Endodermal cell (in vitro differentiated cells): Measurements from ENCODE around the gene ATF7IP. TPM values are rescaled to one million over a fixed set of nuclear protein-coding genes. Genes with fewer than 3 reads are reported as not detected.

Experiments used
- DNase-seq: peaks from one replicate; pipeline ENCODE4 v3.0.0-alpha.2; 2017
- H3K27ac ChIP-seq: 2 replicates; pipeline ENCODE4 v1.5.1; 2013; ENCODE audit warnings: mild to moderate bottlenecking, low read depth, low read length, moderate library complexity
- H3K27me3 ChIP-seq: 2 replicates; pipeline ENCODE4 v1.6.1; 2013; ENCODE audit warnings: mild to moderate bottlenecking, low read length, moderate library complexity; ENCODE audit not compliant: insufficient read depth, control insufficient read depth, poor library complexity, severe bottlenecking
- H3K36me3 ChIP-seq: 2 replicates; pipeline ENCODE4 v1.7.0; 2013; ENCODE audit warnings: mild to moderate bottlenecking, low read length, moderate library complexity; ENCODE audit not compliant: control insufficient read depth, insufficient read depth
- H3K4me1 ChIP-seq: one replicate; pipeline ENCODE4 v1.7.0; 2013; ENCODE audit warnings: low read length; ENCODE audit not compliant: control insufficient read depth, insufficient read depth
- H3K4me3 ChIP-seq: 2 replicates; pipeline ENCODE4 v1.5.1; 2013; ENCODE audit warnings: mild to moderate bottlenecking, low read length, moderate library complexity
- H3K9ac ChIP-seq: 2 replicates; pipeline ENCODE4 v1.6.1; 2013; ENCODE audit warnings: mild to moderate bottlenecking, low read length, moderate library complexity; ENCODE audit not compliant: poor library complexity, severe bottlenecking; ENCODE audit errors: extremely low read depth
- H3K9me3 ChIP-seq: 2 replicates; pipeline ENCODE4 v1.6.1; 2013; ENCODE audit warnings: mild to moderate bottlenecking, low read length, moderate library complexity; ENCODE audit not compliant: control insufficient read depth
- H3K27ac Mint-ChIP-seq: 2 replicates; pipeline ENCODE4 v1.8.0; 2020; ENCODE audit warnings: mixed read lengths
- H3K27me3 Mint-ChIP-seq: 2 replicates; pipeline ENCODE4 v1.8.0; 2021; ENCODE audit warnings: mild to moderate bottlenecking, mixed read lengths; ENCODE audit not compliant: insufficient read depth
- H3K36me3 Mint-ChIP-seq: 2 replicates; pipeline ENCODE4 v1.8.0; 2020; ENCODE audit warnings: low read depth, mixed read lengths
- H3K4me1 Mint-ChIP-seq: 2 replicates; pipeline ENCODE4 v1.8.0; 2020; ENCODE audit warnings: mixed read lengths
- H3K4me3 Mint-ChIP-seq: 2 replicates; pipeline ENCODE4 v1.8.0; 2020; ENCODE audit warnings: mild to moderate bottlenecking, moderate library complexity, mixed read lengths
- H3K9me3 Mint-ChIP-seq: 2 replicates; pipeline ENCODE4 v1.8.0; 2020; ENCODE audit warnings: mild to moderate bottlenecking, mixed read lengths
- WGBS, 2 experiments: methylation state at CpG; one replicate each; pipeline versions ENCODE4 v1.1.5 to v1.1.7; 2013; ENCODE audit warnings: missing lambda C conversion rate in 2 of 2, mixed read lengths in 1 of 2; ENCODE audit not compliant: insufficient coverage in 1 of 2, insufficient read length in 1 of 2; 5-methylcytosine and 5-hydroxymethylcytosine counted together
- total RNA-seq, 2 donors: library from RNA; stranded (reverse); fragmentation: NEBNext Ultra II Directional in 1 of 2; extraction: Animal tissue kit (Norgen Biotek cat#: 25700) in 1 of 2; gene quantifications; 2 replicates in 1 of 2; 3 replicates in 1 of 2; pipeline ENCODE4 v1.2.1, GENCODE V29; 2021
- TF ChIP-seq, protein P1 (sequence below): fragments of 200-600 bp; sonication (generic); conservative IDR thresholded peaks from 2 replicates; pipeline ENCODE4 v1.5.0; 2021; ENCODE audit warnings: antibody characterized with exemption, mild to moderate bottlenecking

ATF7IP gene
- total RNA-seq, 2 donors from 2014 or later, result 174 to 222 TPM

DNA sequence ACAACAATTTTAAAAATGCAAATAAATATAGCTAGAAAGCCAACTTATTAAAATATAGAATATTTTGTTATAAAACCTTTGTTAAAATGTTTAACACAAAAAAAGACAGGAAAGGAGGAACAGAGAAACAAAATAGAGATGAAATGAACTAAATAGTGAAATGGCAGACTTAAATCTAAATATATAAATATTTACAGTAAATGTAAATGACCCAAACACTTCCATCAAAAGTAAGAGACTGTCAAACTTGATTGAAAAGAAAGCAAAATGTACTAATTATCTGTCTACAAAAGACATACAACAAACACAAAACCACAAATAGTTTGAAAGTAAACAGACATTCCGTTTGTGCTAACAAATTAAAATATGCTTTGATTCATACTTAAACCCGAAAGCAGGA, 160.5 kb downstream of the ATF7IP start:
- DNase-seq, result no peak
- H3K4me1 ChIP-seq, result peaks cover 9% of the 10 kb centered on the region
- Mint-ChIP-seq H3K27me3 (no peaks in the 10 kb centered on the region), H3K4me3 (no peak overlapping the region), H3K4me1 (peaks cover 14% of the 10 kb centered on the region), H3K27ac (no peak overlapping the region), H3K9me3 (peaks cover 36% of the 10 kb centered on the region), H3K36me3 (peaks cover 29% of the 10 kb centered on the region)
- peaks cover 27% of the 10 kb centered on the region for H3K9me3 ChIP-seq
- no peak overlapping the region for H3K4me3 ChIP-seq
- WGBS, 2 experiments, result 86 to 100% methylated on average over 1 to 2 of the region's 2 CpGs
- no peaks in the 10 kb centered on the region for H3K36me3 ChIP-seq
- H3K27ac ChIP-seq, result no peak overlapping the region
- TF ChIP-seq, protein P1, sequence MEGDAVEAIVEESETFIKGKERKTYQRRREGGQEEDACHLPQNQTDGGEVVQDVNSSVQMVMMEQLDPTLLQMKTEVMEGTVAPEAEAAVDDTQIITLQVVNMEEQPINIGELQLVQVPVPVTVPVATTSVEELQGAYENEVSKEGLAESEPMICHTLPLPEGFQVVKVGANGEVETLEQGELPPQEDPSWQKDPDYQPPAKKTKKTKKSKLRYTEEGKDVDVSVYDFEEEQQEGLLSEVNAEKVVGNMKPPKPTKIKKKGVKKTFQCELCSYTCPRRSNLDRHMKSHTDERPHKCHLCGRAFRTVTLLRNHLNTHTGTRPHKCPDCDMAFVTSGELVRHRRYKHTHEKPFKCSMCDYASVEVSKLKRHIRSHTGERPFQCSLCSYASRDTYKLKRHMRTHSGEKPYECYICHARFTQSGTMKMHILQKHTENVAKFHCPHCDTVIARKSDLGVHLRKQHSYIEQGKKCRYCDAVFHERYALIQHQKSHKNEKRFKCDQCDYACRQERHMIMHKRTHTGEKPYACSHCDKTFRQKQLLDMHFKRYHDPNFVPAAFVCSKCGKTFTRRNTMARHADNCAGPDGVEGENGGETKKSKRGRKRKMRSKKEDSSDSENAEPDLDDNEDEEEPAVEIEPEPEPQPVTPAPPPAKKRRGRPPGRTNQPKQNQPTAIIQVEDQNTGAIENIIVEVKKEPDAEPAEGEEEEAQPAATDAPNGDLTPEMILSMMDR, result no peak
- H3K27me3 ChIP-seq, result no peaks in the 10 kb centered on the region
- no peak overlapping the region for H3K9ac ChIP-seq

DNA sequence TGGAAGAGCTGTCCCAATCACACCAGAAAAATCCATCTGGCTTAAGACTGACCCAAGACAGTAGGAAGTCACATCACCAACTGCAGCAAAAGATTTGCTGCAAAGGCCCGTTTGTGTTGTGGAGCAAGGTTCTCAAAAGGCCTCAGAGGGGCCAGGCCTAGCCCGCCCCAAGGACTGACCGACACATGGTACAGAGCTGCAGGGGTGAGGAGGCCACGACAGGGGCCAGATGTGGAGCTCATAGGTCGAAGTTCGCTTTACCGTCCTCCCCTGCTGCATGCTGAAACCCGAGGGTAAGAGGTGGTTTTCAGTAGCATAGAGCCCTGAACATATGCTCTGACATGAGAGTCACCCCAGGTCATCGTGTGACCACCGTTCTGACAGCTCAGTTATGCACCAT, 166.7 kb downstream of the ATF7IP start:
- no peaks in the 10 kb centered on the region for H3K9me3 ChIP-seq
- H3K36me3 Mint-ChIP-seq, result peaks cover 23% of the 10 kb centered on the region
- H3K9ac ChIP-seq, result no peak overlapping the region
- H3K4me1 ChIP-seq, result peaks cover 9% of the 10 kb centered on the region
- H3K4me3 Mint-ChIP-seq, result no peak overlapping the region
- no peaks in the 10 kb centered on the region for H3K36me3 ChIP-seq
- WGBS, 2 experiments, result 92 to 98% methylated on average over 8 to 10 of the region's 10 CpGs
- peak overlapping the region; percentile 69 for H3K27ac Mint-ChIP-seq
- DNase-seq, result no peak
- TF ChIP-seq, protein P1, result no peak
- H3K9me3 Mint-ChIP-seq, result no peaks in the 10 kb centered on the region
- no peaks in the 10 kb centered on the region for H3K27me3 ChIP-seq
- H3K4me1 Mint-ChIP-seq, result peaks cover 25% of the 10 kb centered on the region
- H3K27me3 Mint-ChIP-seq, result no peaks in the 10 kb centered on the region
- H3K4me3 ChIP-seq, result no peak overlapping the region
- H3K27ac ChIP-seq, result no peak overlapping the region

DNA sequence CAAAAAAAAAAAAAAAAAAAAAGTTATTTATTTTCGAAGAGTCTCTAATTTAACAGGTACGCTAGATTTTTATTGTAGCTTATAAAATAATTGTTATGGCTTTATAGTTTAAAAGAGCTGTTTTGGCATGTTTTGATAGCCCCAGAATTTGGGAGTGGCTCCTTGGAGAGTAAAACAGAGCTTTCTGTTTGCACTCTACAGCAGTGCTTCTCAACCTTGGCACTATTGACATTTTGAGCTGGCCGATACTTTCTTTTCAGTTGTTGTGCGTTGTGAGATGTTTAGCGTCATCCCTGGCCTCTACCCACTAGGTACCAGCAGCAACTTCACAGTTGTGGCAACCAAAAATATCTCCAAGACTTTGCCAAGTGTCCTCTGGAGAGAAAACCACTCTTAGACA, 171.6 kb downstream of the ATF7IP start:
- Histone ChIP-seq H3K36me3 (no peaks in the 10 kb centered on the region), H3K27ac (no peak overlapping the region), H3K9ac (no peak overlapping the region), H3K4me1 (no peaks in the 10 kb centered on the region), H3K27me3 (no peaks in the 10 kb centered on the region), H3K9me3 (no peaks in the 10 kb centered on the region), H3K4me3 (no peak overlapping the region)
- Mint-ChIP-seq H3K36me3 (peaks cover 27% of the 10 kb centered on the region), H3K4me1 (peaks cover under 1% of the 10 kb centered on the region), H3K4me3 (no peak overlapping the region), H3K9me3 (no peaks in the 10 kb centered on the region), H3K27me3 (no peaks in the 10 kb centered on the region), H3K27ac (no peak overlapping the region)
- DNase-seq, result no peak
- TF ChIP-seq, protein P1, result no peak
- 87 to 94% methylated on average over 4 to 5 of the region's 5 CpGs for WGBS, 2 experiments
